Neural cell (in vitro differentiated cells): ENCODE results near the gene SLC4A4. TPM values are rescaled to one million over a fixed set of nuclear protein-coding genes. Genes with fewer than 3 reads are reported as not detected.

Source experiments
- H2AFZ ChIP-seq: fragments of 200-600, 300-800 bp; sonication (generic), shearing (Covaris generic); 2 replicates; pipeline ENCODE4 v1.6.0; 2014; ENCODE audit warnings: low read depth, mild to moderate bottlenecking, antibody characterized with exemption, low read length, moderate library complexity
- H3F3A ChIP-seq: fragments of 200-600 bp; shearing (Covaris generic); 2 replicates; pipeline ENCODE4 v1.6.1; 2016; ENCODE audit warnings: mild to moderate bottlenecking, moderate library complexity, mixed read lengths, antibody characterized with exemption, low read length; ENCODE audit not compliant: insufficient read depth, poor library complexity, severe bottlenecking
- H3K27ac ChIP-seq: fragments of 200-600, 300-800 bp; sonication (generic), shearing (Covaris generic); 2 replicates; pipeline ENCODE4 v1.5.1; 2014; ENCODE audit warnings: mild to moderate bottlenecking, low read length, moderate library complexity
- H3K27me3 ChIP-seq: fragments of 300-800, 200-600 bp; sonication (generic), shearing (Covaris generic); 2 replicates; pipeline ENCODE4 v1.6.0; 2014; ENCODE audit warnings: mild to moderate bottlenecking, low read depth, low read length, moderate library complexity; ENCODE audit not compliant: insufficient read depth
- H3K36me3 ChIP-seq: fragments of 300-800, 200-600 bp; sonication (generic), shearing (Covaris generic); 2 replicates; pipeline ENCODE4 v1.5.1; 2014; ENCODE audit warnings: mild to moderate bottlenecking, antibody characterized with exemption, low read length, moderate library complexity; ENCODE audit not compliant: insufficient read depth
- H3K4me2 ChIP-seq: fragments of 300-800, 200-600 bp; sonication (generic), shearing (Covaris generic); 2 replicates; pipeline ENCODE4 v1.6.0; 2014; ENCODE audit warnings: mild to moderate bottlenecking, low read length
- H3K4me3 ChIP-seq: fragments of 300-800, 200-600 bp; sonication (generic), shearing (Covaris generic); 2 replicates; pipeline ENCODE4 v1.5.1; 2014; ENCODE audit warnings: mild to moderate bottlenecking, low read length, moderate library complexity
- H3K79me2 ChIP-seq: fragments of 200-600 bp; shearing (Covaris generic); replicated peaks from 2 replicates; pipeline ENCODE4 v1.6.0; 2014; ENCODE audit warnings: mild to moderate bottlenecking, low read length, moderate library complexity; ENCODE audit not compliant: insufficient read depth
- H3K9ac ChIP-seq: fragments of 300-800, 200-600 bp; sonication (generic), shearing (Covaris generic); 2 replicates; pipeline ENCODE4 v1.6.1; 2016; ENCODE audit warnings: mild to moderate bottlenecking, low read length, mixed read lengths
- H3K9me2 ChIP-seq: fragments of 200-600 bp; shearing (Covaris generic); 2 replicates; pipeline ENCODE4 v1.6.1; 2016; ENCODE audit warnings: mild to moderate bottlenecking, low read length, mixed read lengths; ENCODE audit not compliant: insufficient read depth
- H3K9me3 ChIP-seq: fragments of 200-600, 300-800 bp; sonication (generic), shearing (Covaris generic); 2 replicates; pipeline ENCODE4 v1.6.1; 2016; ENCODE audit warnings: mild to moderate bottlenecking, mixed run types, low read length, moderate library complexity, mixed read lengths
- H4K20me1 ChIP-seq: fragments of 200-600 bp; shearing (Covaris generic); 2 replicates; pipeline ENCODE4 v1.6.1; 2016; ENCODE audit warnings: mild to moderate bottlenecking, mixed run types; ENCODE audit not compliant: insufficient read depth
- CTCF ChIP-seq: fragments of 450-650 bp; IDR thresholded peaks from 2 replicates; pipeline ENCODE4 v1.5.1; 2014; ENCODE audit warnings: antibody characterized with exemption, mild to moderate bottlenecking, moderate library complexity; ENCODE audit not compliant: poor library complexity, severe bottlenecking
- EP300 ChIP-seq: fragments of 450-650 bp; conservative IDR thresholded peaks from 2 replicates; pipeline ENCODE4 v1.6.1; 2014; ENCODE audit warnings: antibody characterized with exemption, mild to moderate bottlenecking, moderate library complexity; ENCODE audit not compliant: poor library complexity, severe bottlenecking
- EZH2 ChIP-seq: fragments of 200-600, 300-800 bp; shearing (Covaris generic), sonication (generic); IDR thresholded peaks from 2 replicates; pipeline ENCODE4 v1.6.1; 2014; ENCODE audit warnings: antibody characterized with exemption, low read length, borderline replicate concordance, mild to moderate bottlenecking; ENCODE audit not compliant: insufficient read depth, poor library complexity, severe bottlenecking
- MXI1 ChIP-seq: fragments of 450-650 bp; conservative IDR thresholded peaks from 2 replicates; pipeline ENCODE4 v1.6.1; 2014; ENCODE audit warnings: antibody characterized with exemption, mild to moderate bottlenecking; ENCODE audit not compliant: poor library complexity, severe bottlenecking
- POLR2AphosphoS5 ChIP-seq: IDR thresholded peaks from 2 replicates; pipeline ENCODE4 v1.6.1; 2012
- RAD21 ChIP-seq: fragments of 450-650 bp; conservative IDR thresholded peaks from 2 replicates; pipeline ENCODE4 v1.6.1; 2014; ENCODE audit warnings: antibody characterized with exemption, mild to moderate bottlenecking, moderate library complexity
- REST ChIP-seq: IDR thresholded peaks from 2 replicates; pipeline ENCODE4 v1.6.1; 2012; ENCODE audit warnings: borderline replicate concordance
- SMC3 ChIP-seq: fragments of 450-650 bp; conservative IDR thresholded peaks from 2 replicates; pipeline ENCODE4 v1.6.1; 2014; ENCODE audit warnings: antibody characterized with exemption, mild to moderate bottlenecking, moderate library complexity; ENCODE audit not compliant: poor library complexity
- TAF1 ChIP-seq: IDR thresholded peaks from 2 replicates; pipeline ENCODE4 v1.6.1; 2012; ENCODE audit warnings: low read depth
- polyA plus RNA-seq: library from polyadenylated mRNA; depleted of rRNA; stranded (reverse); fragments of >200 nt; gene quantifications from 2 replicates; pipeline ENCODE4 v1.2.3, GENCODE V29; 2014

SLC4A4 gene
- polyA plus RNA-seq, 1 donor from 2014 or later: 9.2 TPM

GRCh38 chr4:71559957-71560571, 221.2 kb downstream of the SLC4A4 start:
- H3K9ac ChIP-seq: no peak overlapping the region
- no peaks in the 10 kb centered on the region for H3K9me3 ChIP-seq
- H4K20me1 ChIP-seq: no peaks in the 10 kb centered on the region
- H3K36me3 ChIP-seq: no peaks in the 10 kb centered on the region
- TF ChIP-seq RAD21: no peak
- TF ChIP-seq EZH2: no peak
- no peak for TF ChIP-seq MXI1
- TF ChIP-seq TAF1: no peak
- TF ChIP-seq SMC3: no peak
- H3K4me2 ChIP-seq: no peak overlapping the region
- H3K27me3 ChIP-seq: no peaks in the 10 kb centered on the region
- no peak overlapping the region for H3K27ac ChIP-seq
- no peaks in the 10 kb centered on the region for H3F3A ChIP-seq
- H3K79me2 ChIP-seq: no peaks in the 10 kb centered on the region
- no peak overlapping the region for H2AFZ ChIP-seq
- no peak overlapping the region for H3K4me3 ChIP-seq
- no peaks in the 10 kb centered on the region for H3K9me2 ChIP-seq

GRCh38 chr4:71564775-71565174, 226.0 kb downstream of the SLC4A4 start:
- Histone ChIP-seq H3K27me3 (no peaks in the 10 kb centered on the region), H3K4me3 (no peak overlapping the region), H3K9me3 (no peaks in the 10 kb centered on the region), H2AFZ (no peak overlapping the region), H4K20me1 (no peaks in the 10 kb centered on the region), H3K9me2 (no peaks in the 10 kb centered on the region), H3K9ac (no peak overlapping the region), H3K79me2 (no peaks in the 10 kb centered on the region), H3K4me2 (no peak overlapping the region), H3F3A (no peaks in the 10 kb centered on the region), H3K36me3 (no peaks in the 10 kb centered on the region), H3K27ac (no peak overlapping the region)
- TF ChIP-seq EP300: peak; percentile 65
- no peak for TF ChIP-seq POLR2AphosphoS5
- no peak for TF ChIP-seq TAF1
- no peak for TF ChIP-seq REST

GRCh38 chr4:71566856-71567255, 228.0 kb downstream of the SLC4A4 start:
- no peaks in the 10 kb centered on the region for H3K27me3 ChIP-seq
- no peak overlapping the region for H3K9ac ChIP-seq
- TF ChIP-seq EP300: no peak
- no peak for TF ChIP-seq POLR2AphosphoS5
- TF ChIP-seq RAD21: no peak
- TF ChIP-seq TAF1: no peak
- no peak for TF ChIP-seq MXI1
- TF ChIP-seq EZH2: no peak
- no peak for TF ChIP-seq SMC3
- no peak for TF ChIP-seq REST
- no peak for TF ChIP-seq CTCF
- H3K9me2 ChIP-seq: no peaks in the 10 kb centered on the region
- H3F3A ChIP-seq: no peaks in the 10 kb centered on the region
- no peaks in the 10 kb centered on the region for H3K9me3 ChIP-seq
- no peak overlapping the region for H3K4me3 ChIP-seq
- no peaks in the 10 kb centered on the region for H4K20me1 ChIP-seq
- H3K27ac ChIP-seq: no peak overlapping the region
- H3K79me2 ChIP-seq: no peaks in the 10 kb centered on the region
- no peak overlapping the region for H2AFZ ChIP-seq
- H3K36me3 ChIP-seq: no peaks in the 10 kb centered on the region
- no peak overlapping the region for H3K4me2 ChIP-seq
